GM18498 (cell line): Measurements from ENCODE around the gene RNU7-1.

Experiments
- ATAC-seq: cut with Tn5 transposase; IDR thresholded peaks from one replicate; pipeline ENCODE4 v1.9.1; 2021; ENCODE audit warnings: mild to moderate bottlenecking, moderate library complexity; ENCODE audit not compliant: unreplicated experiment

The RNU7-1 gene

DNA sequence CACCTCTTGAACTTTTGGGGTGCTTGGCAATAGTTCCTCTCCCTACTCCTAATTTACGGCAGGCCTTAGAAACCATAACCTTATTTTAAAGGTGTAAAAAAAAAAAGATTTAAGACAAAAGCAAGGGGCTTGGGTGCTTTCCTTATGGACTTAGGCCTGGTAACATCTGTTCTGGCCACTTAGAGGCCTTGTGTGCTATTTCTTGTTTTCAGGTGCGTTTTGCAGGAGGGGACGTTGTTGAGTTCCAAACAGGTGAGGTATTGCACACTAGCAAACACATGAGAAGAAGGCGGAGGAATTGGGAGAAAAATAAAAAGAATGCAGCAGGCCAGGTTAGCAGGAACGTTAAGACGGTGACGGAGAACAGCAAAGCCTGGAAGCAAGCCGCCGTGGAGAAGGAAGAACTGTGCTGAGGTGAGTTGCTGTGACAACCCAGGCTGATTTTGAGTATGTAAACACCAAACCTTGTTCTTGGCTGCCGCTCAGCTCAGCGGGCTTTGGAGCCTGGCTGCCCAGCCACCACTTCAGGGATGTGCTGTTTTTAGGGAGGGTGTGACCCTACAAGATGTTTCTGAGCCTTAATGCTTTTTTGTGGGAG is 44.4 kb downstream of the RNU7-1 start:
- ATAC-seq: no peak
